OCI-LY7 (cell line): ENCODE results near the gene RCOR1. TPM values are rescaled to one million over a fixed set of nuclear protein-coding genes. Genes with fewer than 3 reads are reported as not detected.

Source experiments
- BruUV-seq: library from RNA; stranded (reverse); fragments of 400-500 nt; replicated peaks from 2 replicates; lab custom pipeline; 2021; lab: Mats Ljungman, UMichigan
- CTCF ChIA-PET: fragments of 300-600 bp; sonication (Branson Sonifier 250); formaldehyde crosslinking; loops from one replicate; lab custom pipeline; 2022; ENCODE audit warnings: antibody characterized with exemption; ENCODE audit not compliant: unreplicated experiment; lab: Charles Lee
- POLR2A ChIA-PET: fragments of 300-600 bp; sonication (Branson Sonifier 250); formaldehyde crosslinking; loops from one replicate; lab custom pipeline; 2022; ENCODE audit warnings: antibody characterized with exemption; lab: Charles Lee
- DNase-seq: peaks from one replicate; pipeline ENCODE4 v3.0.0-alpha.2; 2015; ENCODE audit warnings: low spot score
- H2AFZ ChIP-seq: fragments of 200-600 bp; sonication (generic), shearing (Covaris generic); 2 replicates; pipeline ENCODE4 v1.6.1; 2014; ENCODE audit warnings: mild to moderate bottlenecking, antibody characterized with exemption, low read length, moderate library complexity
- H3K27ac ChIP-seq: fragments of 200-600 bp; sonication (generic); 2 replicates; pipeline ENCODE4 v1.5.1; 2014; ENCODE audit warnings: mixed run types, low read depth, mild to moderate bottlenecking, moderate library complexity, low read length, inconsistent platforms; ENCODE audit not compliant: poor library complexity, severe bottlenecking
- H3K36me3 ChIP-seq: fragments of 200-600 bp; sonication (generic); 2 replicates; pipeline ENCODE4 v1.6.1; 2014; ENCODE audit warnings: mild to moderate bottlenecking, antibody characterized with exemption, low read length, moderate library complexity, mixed read lengths; ENCODE audit not compliant: insufficient read depth
- H3K4me1 ChIP-seq: fragments of 200-600 bp; sonication (generic); 2 replicates; pipeline ENCODE4 v1.5.1; 2014; ENCODE audit warnings: mild to moderate bottlenecking, low read length; ENCODE audit not compliant: insufficient read depth, poor library complexity, severe bottlenecking
- H3K4me2 ChIP-seq: fragments of 200-600 bp; sonication (generic); 2 replicates; pipeline ENCODE4 v1.6.1; 2014; ENCODE audit warnings: mild to moderate bottlenecking, low read length
- H3K4me3 ChIP-seq: fragments of 200-600 bp; sonication (generic); 2 replicates; pipeline ENCODE4 v1.5.1; 2014; ENCODE audit warnings: mild to moderate bottlenecking, low read depth, low read length; ENCODE audit not compliant: poor library complexity, severe bottlenecking
- H3K79me2 ChIP-seq: fragments of 200-600 bp; sonication (generic); 2 replicates; pipeline ENCODE4 v1.6.1; 2016; ENCODE audit warnings: low read depth, mild to moderate bottlenecking, low read length, moderate library complexity, mixed read lengths; ENCODE audit not compliant: insufficient read depth
- H3K9me2 ChIP-seq: fragments of 200-600 bp; sonication (generic); 2 replicates; pipeline ENCODE4 v1.6.1; 2016; ENCODE audit warnings: mild to moderate bottlenecking, low read length, mixed read lengths; ENCODE audit not compliant: insufficient read depth
- H3K9me3 ChIP-seq: fragments of 200-600 bp; sonication (generic); 2 replicates; pipeline ENCODE4 v1.6.1; 2014; ENCODE audit warnings: mild to moderate bottlenecking, mixed run types, low read length, mixed read lengths
- H4K20me1 ChIP-seq: fragments of 200-600 bp; sonication (generic); 2 replicates; pipeline ENCODE4 v1.6.1; 2014; ENCODE audit warnings: mild to moderate bottlenecking, antibody characterized with exemption, low read length, moderate library complexity, mixed read lengths; ENCODE audit not compliant: insufficient read depth
- EZH2phosphoT487 ChIP-seq: fragments of 200-600 bp; sonication (generic); IDR thresholded peaks from 2 replicates; pipeline ENCODE4 v1.6.1; 2018; ENCODE audit warnings: low read depth, borderline replicate concordance, mild to moderate bottlenecking, mixed run types, antibody characterized with exemption, low read length, moderate library complexity, mixed read lengths
- intact Hi-C: fragments of 100-400 bp; cut with micrococcal nuclease; formaldehyde crosslinking; loops from one replicate; pipeline ENCODE4 v1.10.0; 2022; ENCODE audit not compliant: unreplicated experiment
- total RNA-seq, 2 experiments: library from RNA; depleted of rRNA in 1 of 2; stranded (reverse); fragments of >200 nt in 1 of 2; shearing (Covaris generic) in 1 of 2; gene quantifications; 2 replicates each; pipeline ENCODE4 v1.2.3, GENCODE V29; 2014 to 2022
- TF ChIP-seq, protein P1 (sequence below): fragments of 200-600 bp; sonication (generic); conservative IDR thresholded peaks from 2 replicates; pipeline ENCODE4 v1.5.1; 2014; ENCODE audit warnings: mild to moderate bottlenecking, antibody characterized with exemption, low read length, moderate library complexity, mixed read lengths

RCOR1 gene
- total RNA-seq, 2 experiments from 2014 or later = 12.1 to 30.2 TPM

GRCh38 chr14:102694530-102695166 lies 102.2 kb downstream of the RCOR1 start:
- H2AFZ ChIP-seq = no peak overlapping the region
- CTCF ChIA-PET = interaction anchor here (0.6 kb wide), 1 partner anchor 152 kb away, joined by 3 read pairs; no protein-coding TSS in a partner anchor
- no TSS peak for BruUV-seq
- peaks cover 7% of the 10 kb centered on the region; the same call in 1 of the 2 replicates for H3K79me2 ChIP-seq
- no peak overlapping the region for H3K4me3 ChIP-seq
- 0 out of 2 replicates have a peak overlapping the region, but pooled peaks have one; percentile 18 for H3K4me2 ChIP-seq
- H3K9me2 ChIP-seq = no peaks in the 10 kb centered on the region
- no peak for TF ChIP-seq EZH2phosphoT487
- TF ChIP-seq, protein P1, sequence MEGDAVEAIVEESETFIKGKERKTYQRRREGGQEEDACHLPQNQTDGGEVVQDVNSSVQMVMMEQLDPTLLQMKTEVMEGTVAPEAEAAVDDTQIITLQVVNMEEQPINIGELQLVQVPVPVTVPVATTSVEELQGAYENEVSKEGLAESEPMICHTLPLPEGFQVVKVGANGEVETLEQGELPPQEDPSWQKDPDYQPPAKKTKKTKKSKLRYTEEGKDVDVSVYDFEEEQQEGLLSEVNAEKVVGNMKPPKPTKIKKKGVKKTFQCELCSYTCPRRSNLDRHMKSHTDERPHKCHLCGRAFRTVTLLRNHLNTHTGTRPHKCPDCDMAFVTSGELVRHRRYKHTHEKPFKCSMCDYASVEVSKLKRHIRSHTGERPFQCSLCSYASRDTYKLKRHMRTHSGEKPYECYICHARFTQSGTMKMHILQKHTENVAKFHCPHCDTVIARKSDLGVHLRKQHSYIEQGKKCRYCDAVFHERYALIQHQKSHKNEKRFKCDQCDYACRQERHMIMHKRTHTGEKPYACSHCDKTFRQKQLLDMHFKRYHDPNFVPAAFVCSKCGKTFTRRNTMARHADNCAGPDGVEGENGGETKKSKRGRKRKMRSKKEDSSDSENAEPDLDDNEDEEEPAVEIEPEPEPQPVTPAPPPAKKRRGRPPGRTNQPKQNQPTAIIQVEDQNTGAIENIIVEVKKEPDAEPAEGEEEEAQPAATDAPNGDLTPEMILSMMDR = peak; percentile 87
- POLR2A ChIA-PET = interaction anchor here (0.6 to 1.4 kb wide), 2 partner anchors 10 to 50 kb away, joined by 3 to 4 read pairs; no protein-coding TSS in a partner anchor
- DNase-seq = peak; percentile 78
- H3K9me3 ChIP-seq = no peaks in the 10 kb centered on the region
- no peak overlapping the region for H3K27ac ChIP-seq
- H3K4me1 ChIP-seq = peaks cover 4% of the 10 kb centered on the region
- peaks cover 7% of the 10 kb centered on the region; the same call in 1 of the 2 replicates for H4K20me1 ChIP-seq
- no peaks in the 10 kb centered on the region for H3K36me3 ChIP-seq
- intact Hi-C loops = loop anchor here (1.0 to 10.0 kb wide), 4 partner anchors 78 to 310 kb away; no protein-coding TSS in a partner anchor

DNA sequence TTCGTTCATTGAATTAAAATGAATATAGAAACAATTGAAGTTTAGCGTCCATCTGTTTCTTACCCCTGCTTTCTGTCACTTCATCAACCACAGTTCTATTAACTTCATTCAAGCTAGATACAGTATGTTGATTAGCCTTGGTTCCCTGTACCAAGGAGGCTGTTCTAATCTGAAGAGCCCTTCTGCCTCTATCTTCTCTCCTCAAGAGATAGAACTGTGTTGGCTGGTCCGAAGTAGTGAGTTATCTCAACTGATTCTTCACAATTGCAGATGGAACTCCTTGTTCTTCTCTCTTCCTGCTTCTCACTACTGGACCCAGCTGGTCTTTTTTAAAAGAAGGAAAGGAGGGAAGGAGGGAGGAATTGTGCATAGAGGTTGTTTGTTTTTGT lies 102.7 kb downstream of the RCOR1 start:
- no peak for TF ChIP-seq EZH2phosphoT487
- TF ChIP-seq, protein P1 = no peak
- no peak for DNase-seq
- intact Hi-C loops = loop anchor here (10.0 kb wide), 1 partner anchor 310 kb away; no protein-coding TSS in a partner anchor
- H3K9me3 ChIP-seq = no peaks in the 10 kb centered on the region
- POLR2A ChIA-PET = interaction anchor here (0.6 to 1.4 kb wide), 2 partner anchors 10 to 51 kb away, joined by 3 to 4 read pairs; no protein-coding TSS in a partner anchor
- BruUV-seq = no TSS peak
- no peak overlapping the region for H3K27ac ChIP-seq
- CTCF ChIA-PET = interaction anchor here (0.6 kb wide), 1 partner anchor 152 kb away, joined by 3 read pairs; no protein-coding TSS in a partner anchor
- no peak overlapping the region for H3K4me3 ChIP-seq
- no peaks in the 10 kb centered on the region for H3K9me2 ChIP-seq
- no peak overlapping the region for H3K4me2 ChIP-seq
- no peak overlapping the region for H2AFZ ChIP-seq
- H4K20me1 ChIP-seq = peaks cover 7% of the 10 kb centered on the region; the same call in 1 of the 2 replicates
- peaks cover 7% of the 10 kb centered on the region; the same call in 1 of the 2 replicates for H3K79me2 ChIP-seq
- peaks cover 4% of the 10 kb centered on the region for H3K4me1 ChIP-seq
- H3K36me3 ChIP-seq = no peaks in the 10 kb centered on the region
